SU-DHL-6 (cell line): Measurements from ENCODE around the gene C1QTNF6.

Experiments used
- CTCF ChIP-seq: fragments of 200-600 bp; sonication (generic); IDR thresholded peaks from one replicate; pipeline ENCODE4 v1.5.1; 2017; ENCODE audit warnings: antibody characterized with exemption, mild to moderate bottlenecking, low read length, moderate library complexity; ENCODE audit not compliant: insufficient read depth, poor library complexity, severe bottlenecking
- EZH2phosphoT487 ChIP-seq: fragments of 200-600 bp; sonication (generic), shearing (Covaris generic); conservative IDR thresholded peaks from 2 replicates; pipeline ENCODE4 v1.6.1; 2018; ENCODE audit warnings: mild to moderate bottlenecking, antibody characterized with exemption, low read length, moderate library complexity, mixed read lengths

- no peak for TF ChIP-seq CTCF
- no peak for TF ChIP-seq EZH2phosphoT487
Observed at GRCh38 chr22:37211866-37212173, 23.8 kb upstream of the C1QTNF6 start.
